Measurements from ENCODE around the gene RNLS. TPM values are rescaled to one million over a fixed set of nuclear protein-coding genes. Genes with fewer than 3 reads are reported as not detected.

The RNLS gene
- total and polyA plus RNA-seq, 8 donors = 2.5 to 6.4 (median 5.9) TPM

GRCh38 chr10:88259381-88259780 is 323.7 kb downstream of the RNLS start:
- ATAC-seq = no peak
- Histone ChIP-seq H3K27me3 (no peaks in the 10 kb centered on the region), H3K9me3 (no peaks in the 10 kb centered on the region), H3K4me1 (peaks cover 22 to 48% (median 29%) of the 10 kb centered on the region in 3 donors), H3K36me3 (no peaks in the 10 kb centered on the region), H3K27ac (no peak overlapping the region), H3K4me3 (no peak overlapping the region)
- no peak for DNase-seq
- 97 to 98% methylated on average over 6 of the region's 6 CpGs for WGBS, 2 donors
- TF ChIP-seq, protein P1, sequence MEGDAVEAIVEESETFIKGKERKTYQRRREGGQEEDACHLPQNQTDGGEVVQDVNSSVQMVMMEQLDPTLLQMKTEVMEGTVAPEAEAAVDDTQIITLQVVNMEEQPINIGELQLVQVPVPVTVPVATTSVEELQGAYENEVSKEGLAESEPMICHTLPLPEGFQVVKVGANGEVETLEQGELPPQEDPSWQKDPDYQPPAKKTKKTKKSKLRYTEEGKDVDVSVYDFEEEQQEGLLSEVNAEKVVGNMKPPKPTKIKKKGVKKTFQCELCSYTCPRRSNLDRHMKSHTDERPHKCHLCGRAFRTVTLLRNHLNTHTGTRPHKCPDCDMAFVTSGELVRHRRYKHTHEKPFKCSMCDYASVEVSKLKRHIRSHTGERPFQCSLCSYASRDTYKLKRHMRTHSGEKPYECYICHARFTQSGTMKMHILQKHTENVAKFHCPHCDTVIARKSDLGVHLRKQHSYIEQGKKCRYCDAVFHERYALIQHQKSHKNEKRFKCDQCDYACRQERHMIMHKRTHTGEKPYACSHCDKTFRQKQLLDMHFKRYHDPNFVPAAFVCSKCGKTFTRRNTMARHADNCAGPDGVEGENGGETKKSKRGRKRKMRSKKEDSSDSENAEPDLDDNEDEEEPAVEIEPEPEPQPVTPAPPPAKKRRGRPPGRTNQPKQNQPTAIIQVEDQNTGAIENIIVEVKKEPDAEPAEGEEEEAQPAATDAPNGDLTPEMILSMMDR (IDR thresholded peaks at IDR 0.05) = no peak
- no peak for FAIRE-seq
- intact Hi-C loops (cut with DNase I) = no loop called here

GRCh38 chr10:88256886-88257285 is 326.2 kb downstream of the RNLS start:
- H3K27ac ChIP-seq = peak overlapping the region in 2 of 4 donors; percentile 25 to 28
- ATAC-seq (no peak), DNase-seq (no peak), FAIRE-seq (no peak)
- intact Hi-C loops (cut with DNase I) = no loop called here
- no peak overlapping the region for H3K4me3 ChIP-seq
- TF ChIP-seq, protein P1 (IDR thresholded peaks at IDR 0.05) = no peak
- no peaks in the 10 kb centered on the region for H3K27me3 ChIP-seq
- H3K4me1 ChIP-seq = peaks cover 31 to 61% (median 33%) of the 10 kb centered on the region in 3 donors
- no peaks in the 10 kb centered on the region for H3K9me3 ChIP-seq
- H3K36me3 ChIP-seq = no peaks in the 10 kb centered on the region
- WGBS, 2 donors = 54 to 57% methylated on average over 4 of the region's 4 CpGs

GRCh38 chr10:88256013-88256680 is 327.0 kb downstream of the RNLS start:
- no peaks in the 10 kb centered on the region for H3K36me3 ChIP-seq
- H3K27ac ChIP-seq = peak overlapping the region in 2 of 4 donors; percentile 58 to 70
- 86 to 94% methylated on average over 20 of the region's 20 CpGs for WGBS, 2 donors
- H3K4me3 ChIP-seq = no peak overlapping the region
- peak in 1 of 4 donors; percentile 4 for ATAC-seq
- no peak for FAIRE-seq
- intact Hi-C loops (cut with DNase I) = no loop called here
- no peaks in the 10 kb centered on the region for H3K9me3 ChIP-seq
- TF ChIP-seq, protein P1 (IDR thresholded peaks at IDR 0.05) = no peak
- H3K27me3 ChIP-seq = no peaks in the 10 kb centered on the region
- DNase-seq = no peak
- H3K4me1 ChIP-seq = peaks cover 31 to 61% (median 33%) of the 10 kb centered on the region in 3 donors

GRCh38 chr10:88254091-88254490 is 329.0 kb downstream of the RNLS start:
- TF ChIP-seq, protein P1 (IDR thresholded peaks at IDR 0.05) = no peak
- no peak for FAIRE-seq
- ATAC-seq = peak; percentile 69 to 90 (median 77)

DNA sequence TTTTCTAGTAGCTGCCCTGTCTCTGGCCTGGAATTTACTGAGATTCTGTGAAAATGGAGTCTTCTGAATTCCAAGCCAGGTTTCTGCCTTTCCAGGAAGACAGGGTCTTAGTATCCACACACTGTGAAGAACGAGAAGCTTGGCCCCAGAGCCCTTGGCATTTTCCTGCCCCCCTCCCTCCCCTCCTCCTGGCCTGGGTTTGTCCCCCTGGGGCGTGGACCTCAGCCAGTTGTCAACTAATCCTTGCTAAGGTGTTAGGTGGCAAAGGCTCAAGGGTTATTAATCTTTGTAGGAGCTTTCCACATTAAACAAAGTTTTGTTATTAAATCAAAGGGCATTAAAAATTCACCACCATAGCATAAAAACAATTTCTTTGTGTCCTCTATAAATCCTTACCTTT is 329.5 kb downstream of the RNLS start:
- WGBS, 2 donors = 3 to 12% methylated on average over 2 of the region's 2 CpGs
- Histone ChIP-seq H3K36me3 (no peaks in the 10 kb centered on the region), H3K9me3 (no peaks in the 10 kb centered on the region), H3K4me1 (peaks cover 26 to 53% (median 33%) of the 10 kb centered on the region in 3 donors), H3K27me3 (no peaks in the 10 kb centered on the region), H3K27ac (peak overlapping the region; percentile 35 to 70 (median 51)), H3K4me3 (no peak overlapping the region)
- ATAC-seq (peak; percentile 66 to 83 (median 74)), FAIRE-seq (no peak), DNase-seq (peak; percentile 55 to 78 (median 68))
- intact Hi-C loops (cut with DNase I) = no loop called here
- TF ChIP-seq, protein P1 (IDR thresholded peaks at IDR 0.05) = no peak

More at GRCh38 chr10:88254091-88254490, 329.0 kb downstream of the RNLS start:
- peaks cover 31 to 58% (median 33%) of the 10 kb centered on the region in 3 donors for H3K4me1 ChIP-seq
- no peaks in the 10 kb centered on the region for H3K36me3 ChIP-seq
- intact Hi-C loops (cut with DNase I) = no loop called here
- DNase-seq = peak in 3 of 6 donors; percentile 22 to 52 (median 30)
- peak overlapping the region; percentile 13 to 70 (median 51) for H3K27ac ChIP-seq
- H3K4me3 ChIP-seq = no peak overlapping the region
- H3K27me3 ChIP-seq = no peaks in the 10 kb centered on the region
- WGBS, 2 donors = 45 to 68% methylated on average over 1 of the region's 1 CpG
- H3K9me3 ChIP-seq = no peaks in the 10 kb centered on the region
